ENCODE data around the gene CACNA2D3.

DNA sequence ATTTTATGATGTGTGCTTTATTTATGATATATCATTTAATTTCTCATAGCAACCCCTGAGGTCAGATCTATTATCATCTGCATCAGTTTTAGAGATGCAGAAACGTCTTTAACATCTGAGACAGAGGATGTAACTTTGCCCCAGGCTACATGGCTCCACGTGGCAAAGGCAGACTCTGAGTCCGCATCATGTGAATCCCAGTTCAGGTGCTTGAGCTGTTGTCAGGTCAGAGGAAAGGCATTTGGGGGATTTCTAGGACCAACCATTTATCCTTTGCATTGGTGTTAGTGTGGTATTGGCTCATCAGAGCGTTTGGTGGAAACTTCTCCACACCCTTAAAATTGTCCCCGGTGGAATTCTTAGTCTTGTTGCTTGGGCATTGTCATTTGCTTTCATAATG, 10.8 kb downstream of the CACNA2D3 start:
- TF ChIP-seq GATA3 (IDR thresholded peaks at IDR 0.05; ENCODE audit: low read depth, low read length) (no peak), GATA2 (IDR thresholded peaks at IDR 0.05; ENCODE audit: low read depth, low read length) (no peak)
